ENCODE data around the gene NSG2. TPM values are rescaled to one million over a fixed set of nuclear protein-coding genes. Genes with fewer than 3 reads are reported as not detected.
"Not testable (repeated sequence)": the region's sequence is repeated elsewhere in the genome, so short reads cannot be mapped to it uniquely, and the experiment has no call there.

The NSG2 gene
- total RNA-seq, 2 donors from 2014 or later: not detected

DNA sequence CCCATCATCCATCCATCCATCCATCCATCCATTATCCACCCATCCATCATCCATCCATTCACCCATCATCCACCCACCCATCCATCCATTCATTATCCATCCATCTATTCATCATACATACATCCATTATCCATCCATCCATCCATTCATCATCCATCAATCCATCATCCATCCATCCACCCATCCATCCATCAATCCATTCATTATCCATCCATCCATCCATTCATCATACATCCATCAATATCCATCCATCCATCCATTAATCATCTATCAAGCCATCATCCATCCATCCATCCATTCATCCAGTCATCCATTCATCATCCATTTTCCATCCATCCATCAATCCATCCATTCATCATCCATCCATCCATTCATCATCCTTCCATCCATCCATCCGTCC lies 89.0 kb downstream of the NSG2 start:
- Mint-ChIP-seq H3K4me3 (no peak overlapping the region), H3K4me1 (no peaks in the 10 kb centered on the region), H3K27ac (no peak overlapping the region), H3K36me3 (ENCODE audit: low read depth) (no peaks in the 10 kb centered on the region), H3K27me3 (no peaks in the 10 kb centered on the region)
- ATAC-seq (no peak), DNase-seq (no peak)
- H3K9me3 ChIP-seq (ENCODE audit: control insufficient read depth, low read length, poor library complexity, severe bottlenecking): no peaks in the 10 kb centered on the region

DNA sequence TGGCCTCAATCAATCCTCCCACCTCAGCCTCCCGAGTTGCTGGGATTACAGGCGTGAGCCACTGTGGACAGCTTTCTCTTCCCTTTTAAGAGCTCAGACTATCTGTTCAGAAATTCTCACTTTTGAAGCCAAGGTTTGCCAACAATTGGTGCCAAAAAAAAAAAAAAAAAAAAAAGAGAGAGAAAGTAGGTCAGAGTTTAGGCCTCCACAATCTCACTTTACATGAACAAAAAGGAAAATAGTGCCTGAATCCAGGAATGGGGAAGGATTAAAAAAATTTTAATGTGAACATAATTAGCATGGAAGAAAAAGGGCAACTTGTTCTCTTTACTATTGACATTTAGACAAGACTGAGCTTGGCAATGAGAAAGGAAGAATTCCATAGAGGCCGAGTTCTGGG lies 94.1 kb downstream of the NSG2 start:
- Mint-ChIP-seq H3K36me3 (ENCODE audit: low read depth) (no peaks in the 10 kb centered on the region), H3K4me1 (no peaks in the 10 kb centered on the region), H3K27me3 (peaks cover 2% of the 10 kb centered on the region), H3K4me3 (no peak overlapping the region), H3K27ac (no peak overlapping the region)
- ATAC-seq (no peak), DNase-seq (no peak)
- no peaks in the 10 kb centered on the region for H3K9me3 ChIP-seq (ENCODE audit: control insufficient read depth, low read length, poor library complexity, severe bottlenecking)

DNA sequence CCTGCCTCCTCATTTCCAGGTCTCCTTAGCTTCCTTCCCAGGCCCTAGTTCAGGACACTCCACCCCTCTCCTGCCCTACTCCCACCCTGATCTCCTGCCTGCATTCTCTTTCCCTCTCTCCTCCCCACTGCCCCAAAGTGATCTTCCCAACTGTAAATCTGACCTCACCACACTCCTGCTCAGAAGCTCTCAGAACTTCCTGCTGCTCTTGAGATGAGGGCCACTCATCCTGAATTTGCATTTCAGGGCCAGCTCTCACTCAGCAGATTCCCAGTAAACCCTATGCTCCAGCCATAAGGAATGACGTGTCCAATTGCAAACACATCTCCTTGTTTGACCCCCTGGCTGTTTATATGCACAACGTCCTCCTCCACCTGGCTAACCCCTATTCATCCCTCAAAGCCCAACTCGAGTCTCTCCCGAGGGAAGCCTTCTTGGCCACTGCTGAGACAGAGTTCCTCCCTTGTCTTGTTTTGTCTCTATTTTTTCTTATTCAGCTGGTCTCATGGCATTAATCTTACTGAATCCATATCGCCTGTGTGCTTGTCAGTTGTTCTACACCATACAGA lies 95.0 kb downstream of the NSG2 start:
- no peak for DNase-seq
- no peak for ATAC-seq
- H3K36me3 Mint-ChIP-seq (ENCODE audit: low read depth): no peaks in the 10 kb centered on the region
- H3K9me3 ChIP-seq (ENCODE audit: control insufficient read depth, low read length, poor library complexity, severe bottlenecking): no peaks in the 10 kb centered on the region
- no peak overlapping the region for H3K4me3 Mint-ChIP-seq
- H3K27me3 Mint-ChIP-seq: peaks cover 4% of the 10 kb centered on the region
- H3K4me1 Mint-ChIP-seq: no peaks in the 10 kb centered on the region
- no peak overlapping the region for H3K27ac Mint-ChIP-seq

DNA sequence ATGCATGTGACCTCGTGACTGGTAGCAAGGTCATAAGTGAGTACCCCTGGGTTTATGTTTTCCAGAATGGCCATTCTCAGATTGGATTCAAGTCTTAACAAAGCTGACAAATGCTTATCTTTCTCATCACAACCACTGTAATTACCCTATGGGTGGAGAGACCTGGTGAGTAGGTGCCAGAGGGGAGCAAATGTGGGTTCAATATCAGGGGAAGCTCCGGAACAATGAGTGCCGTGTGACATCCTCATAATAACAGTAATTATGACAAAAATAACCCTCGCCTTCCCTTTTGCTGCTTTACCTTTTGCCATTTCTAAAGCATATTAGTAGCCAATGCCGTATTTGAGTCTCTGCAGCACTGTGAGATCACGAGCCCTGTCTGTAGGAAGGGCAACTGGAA lies 95.9 kb downstream of the NSG2 start:
- Mint-ChIP-seq H3K27me3 (peaks cover 5% of the 10 kb centered on the region), H3K4me1 (no peaks in the 10 kb centered on the region), H3K36me3 (ENCODE audit: low read depth) (no peaks in the 10 kb centered on the region), H3K4me3 (no peak overlapping the region), H3K27ac (no peak overlapping the region)
- ATAC-seq: no peak
- no peaks in the 10 kb centered on the region for H3K9me3 ChIP-seq (ENCODE audit: control insufficient read depth, low read length, poor library complexity, severe bottlenecking)
- DNase-seq: no peak

- H3K4me1 Mint-ChIP-seq: no peaks in the 10 kb centered on the region
- no peaks in the 10 kb centered on the region for H3K9me3 ChIP-seq (ENCODE audit: control insufficient read depth, low read length, poor library complexity, severe bottlenecking)
- DNase-seq: no peak
- ATAC-seq: no peak
- H3K4me3 Mint-ChIP-seq: no peak overlapping the region
- peaks cover 28% of the 10 kb centered on the region for H3K27me3 Mint-ChIP-seq
- no peak overlapping the region for H3K27ac Mint-ChIP-seq
- H3K36me3 Mint-ChIP-seq (ENCODE audit: low read depth): peaks cover 2% of the 10 kb centered on the region
Measured at GRCh38 chr5:174145091-174145490, 99.6 kb downstream of the NSG2 start.

GRCh38 chr5:174145821-174146220 lies 100.3 kb downstream of the NSG2 start:
- DNase-seq (no peak), ATAC-seq (no peak)
- no peak overlapping the region for H3K4me3 Mint-ChIP-seq
- no peaks in the 10 kb centered on the region for H3K4me1 Mint-ChIP-seq
- H3K27me3 Mint-ChIP-seq: peaks cover 28% of the 10 kb centered on the region
- H3K9me3 ChIP-seq (ENCODE audit: control insufficient read depth, low read length, poor library complexity, severe bottlenecking): no peaks in the 10 kb centered on the region
- H3K36me3 Mint-ChIP-seq (ENCODE audit: low read depth): peaks cover 2% of the 10 kb centered on the region
- no peak overlapping the region for H3K27ac Mint-ChIP-seq

DNA sequence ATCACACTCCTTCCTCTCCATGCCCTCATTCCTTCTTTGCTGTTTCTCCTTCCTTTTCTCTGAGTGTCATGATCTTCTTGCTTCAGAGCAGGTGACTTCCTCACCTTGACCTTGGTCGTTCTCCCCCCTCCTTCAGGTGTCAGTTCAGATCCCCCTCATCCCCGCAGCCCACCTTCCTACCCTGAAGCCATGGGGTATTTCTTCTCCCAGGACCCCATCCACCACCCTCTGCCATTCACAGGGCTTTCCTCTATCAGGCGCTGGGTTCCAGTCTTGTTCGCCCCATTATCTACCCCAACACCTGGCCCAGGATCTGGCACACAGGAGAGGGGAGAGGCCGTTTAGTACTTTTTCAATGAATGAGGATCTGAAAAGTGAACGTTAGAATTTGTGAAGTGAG lies 101.0 kb downstream of the NSG2 start:
- ATAC-seq: no peak
- no peaks in the 10 kb centered on the region for H3K9me3 ChIP-seq (ENCODE audit: control insufficient read depth, low read length, poor library complexity, severe bottlenecking)
- Mint-ChIP-seq H3K27me3 (peaks cover 28% of the 10 kb centered on the region), H3K27ac (no peak overlapping the region), H3K36me3 (ENCODE audit: low read depth) (peaks cover 2% of the 10 kb centered on the region), H3K4me1 (no peaks in the 10 kb centered on the region), H3K4me3 (no peak overlapping the region)
- DNase-seq: no peak

DNA sequence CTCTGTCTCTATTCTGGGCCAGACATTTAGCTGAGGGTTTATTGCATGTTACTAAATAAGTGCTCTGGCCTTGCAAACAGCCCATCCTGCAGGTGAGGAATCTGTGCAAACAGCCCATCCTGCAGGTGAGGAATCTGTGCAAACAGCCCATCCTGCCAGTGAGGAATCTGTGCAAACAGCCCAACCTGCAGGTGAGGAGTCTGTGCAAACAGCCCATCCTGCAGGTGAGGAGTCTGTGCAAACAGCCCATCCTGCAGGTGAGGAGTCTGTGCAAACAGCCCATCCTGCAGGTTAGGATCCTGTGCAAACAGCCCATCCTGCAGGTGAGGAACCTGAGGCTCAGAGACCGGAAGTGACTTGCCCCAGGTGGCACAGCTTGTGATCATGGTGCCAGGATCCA lies 101.5 kb downstream of the NSG2 start:
- DNase-seq; H3K9me3 ChIP-seq (ENCODE audit: control insufficient read depth, low read length, poor library complexity, severe bottlenecking); H3K27ac Mint-ChIP-seq; H3K4me1 Mint-ChIP-seq; ATAC-seq; H3K36me3 Mint-ChIP-seq (ENCODE audit: low read depth); H3K4me3 Mint-ChIP-seq: not testable (repeated sequence)
- peaks cover 28% of the 10 kb centered on the region for H3K27me3 Mint-ChIP-seq

DNA sequence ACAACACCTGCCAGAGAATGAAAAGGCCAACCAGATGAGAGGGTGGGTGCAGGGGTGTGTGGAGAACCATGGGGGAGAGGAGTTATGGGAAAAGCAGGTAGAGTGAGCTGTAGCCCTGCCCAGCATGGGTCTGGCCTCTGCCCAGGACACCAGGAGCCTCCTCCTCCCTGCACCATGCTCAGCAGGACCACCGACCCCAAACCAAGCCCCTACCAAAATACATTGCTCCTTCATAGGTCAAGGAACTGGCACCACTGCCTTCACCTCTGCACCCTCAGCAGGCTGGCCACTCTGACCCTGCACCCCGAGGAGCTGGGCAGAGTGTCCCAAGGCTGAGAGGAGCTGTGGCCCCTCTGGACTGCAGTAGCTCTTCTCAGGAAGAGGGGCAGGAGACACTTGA lies 102.0 kb downstream of the NSG2 start:
- DNase-seq: no peak
- no peak for ATAC-seq
- peaks cover 2% of the 10 kb centered on the region for H3K36me3 Mint-ChIP-seq (ENCODE audit: low read depth)
- no peak overlapping the region for H3K27ac Mint-ChIP-seq
- H3K27me3 Mint-ChIP-seq: peaks cover 28% of the 10 kb centered on the region
- no peaks in the 10 kb centered on the region for H3K4me1 Mint-ChIP-seq
- no peak overlapping the region for H3K4me3 Mint-ChIP-seq
- no peaks in the 10 kb centered on the region for H3K9me3 ChIP-seq (ENCODE audit: control insufficient read depth, low read length, poor library complexity, severe bottlenecking)

DNA sequence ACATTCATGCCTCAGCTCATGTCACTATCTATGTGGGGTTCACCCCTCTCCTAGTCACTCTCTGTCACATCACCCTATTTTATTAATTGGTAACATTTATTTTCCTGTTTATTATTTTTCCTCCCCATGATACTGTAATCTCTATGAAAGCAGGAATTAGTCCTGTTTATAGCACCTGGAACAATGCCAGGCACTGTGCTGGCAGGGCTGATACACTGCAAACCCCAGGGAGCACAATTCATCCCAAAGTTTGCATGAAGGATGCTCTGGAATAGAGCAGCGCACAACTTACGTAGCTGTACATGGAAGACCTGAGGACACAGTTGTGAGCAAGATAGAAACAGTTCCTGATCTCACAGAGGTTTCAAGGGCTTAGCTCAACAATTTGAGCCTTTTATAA lies 103.2 kb downstream of the NSG2 start:
- ATAC-seq: no peak
- no peak overlapping the region for H3K27ac Mint-ChIP-seq
- DNase-seq: no peak
- H3K27me3 Mint-ChIP-seq: peaks cover 28% of the 10 kb centered on the region
- no peak overlapping the region for H3K4me3 Mint-ChIP-seq
- no peaks in the 10 kb centered on the region for H3K9me3 ChIP-seq (ENCODE audit: control insufficient read depth, low read length, poor library complexity, severe bottlenecking)
- H3K4me1 Mint-ChIP-seq: no peaks in the 10 kb centered on the region
- peaks cover 2% of the 10 kb centered on the region for H3K36me3 Mint-ChIP-seq (ENCODE audit: low read depth)

GRCh38 chr5:174149426-174149825 lies 103.9 kb downstream of the NSG2 start:
- H3K4me3 Mint-ChIP-seq: no peak overlapping the region
- H3K4me1 Mint-ChIP-seq: no peaks in the 10 kb centered on the region
- H3K27me3 Mint-ChIP-seq: peaks cover 28% of the 10 kb centered on the region
- ATAC-seq (no peak), DNase-seq (no peak)
- peaks cover 2% of the 10 kb centered on the region for H3K36me3 Mint-ChIP-seq (ENCODE audit: low read depth)
- H3K27ac Mint-ChIP-seq: no peak overlapping the region
- no peaks in the 10 kb centered on the region for H3K9me3 ChIP-seq (ENCODE audit: control insufficient read depth, low read length, poor library complexity, severe bottlenecking)

GRCh38 chr5:174149989-174150388 lies 104.5 kb downstream of the NSG2 start:
- no peak overlapping the region for H3K4me3 Mint-ChIP-seq
- no peaks in the 10 kb centered on the region for H3K4me1 Mint-ChIP-seq
- ATAC-seq (no peak), DNase-seq (no peak)
- peaks cover 2% of the 10 kb centered on the region for H3K36me3 Mint-ChIP-seq (ENCODE audit: low read depth)
- no peak overlapping the region for H3K27ac Mint-ChIP-seq
- H3K9me3 ChIP-seq (ENCODE audit: control insufficient read depth, low read length, poor library complexity, severe bottlenecking): no peaks in the 10 kb centered on the region
- peaks cover 24% of the 10 kb centered on the region for H3K27me3 Mint-ChIP-seq

- peaks cover 2% of the 10 kb centered on the region for H3K36me3 Mint-ChIP-seq (ENCODE audit: low read depth)
- peaks cover 21% of the 10 kb centered on the region for H3K27me3 Mint-ChIP-seq
- H3K9me3 ChIP-seq (ENCODE audit: control insufficient read depth, low read length, poor library complexity, severe bottlenecking): no peaks in the 10 kb centered on the region
- no peak for ATAC-seq
- DNase-seq: no peak
- H3K4me3 Mint-ChIP-seq: no peak overlapping the region
- H3K27ac Mint-ChIP-seq: no peak overlapping the region
- H3K4me1 Mint-ChIP-seq: no peaks in the 10 kb centered on the region
Measured at GRCh38 chr5:174151599-174152181, 106.2 kb downstream of the NSG2 start.

DNA sequence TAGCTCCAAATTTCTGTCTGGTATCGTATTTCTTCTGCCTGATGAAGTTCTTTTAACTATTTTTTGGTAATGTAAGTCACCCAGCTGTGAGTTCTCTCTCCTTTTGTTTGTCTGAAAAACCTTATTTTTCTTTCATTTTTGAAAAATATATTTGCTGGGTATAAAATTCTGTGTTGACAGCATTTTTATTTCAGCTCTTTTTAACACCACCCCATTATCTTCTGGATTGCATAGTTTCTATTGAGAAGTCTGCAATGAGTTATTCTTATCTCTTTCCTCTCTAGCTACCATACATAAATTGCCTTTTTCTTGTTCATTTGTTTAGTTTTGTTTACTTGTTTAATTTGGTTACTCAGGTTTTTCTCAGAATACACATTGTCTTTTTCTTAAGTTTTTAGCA lies 109.1 kb downstream of the NSG2 start:
- no peaks in the 10 kb centered on the region for H3K9me3 ChIP-seq (ENCODE audit: control insufficient read depth, low read length, poor library complexity, severe bottlenecking)
- H3K4me3 Mint-ChIP-seq: no peak overlapping the region
- peaks cover 2% of the 10 kb centered on the region for H3K27me3 Mint-ChIP-seq
- H3K36me3 Mint-ChIP-seq (ENCODE audit: low read depth): no peaks in the 10 kb centered on the region
- H3K27ac Mint-ChIP-seq: no peak overlapping the region
- no peak for ATAC-seq
- no peaks in the 10 kb centered on the region for H3K4me1 Mint-ChIP-seq
- no peak for DNase-seq
